ENCODE data around the gene BTG4.

GRCh38 chr11:111530091-111530490 lies 17.9 kb upstream of the BTG4 start:
- TF ChIP-seq POLR2A (IDR thresholded peaks at IDR 0.05) = no peak
- TF ChIP-seq, protein P1, sequence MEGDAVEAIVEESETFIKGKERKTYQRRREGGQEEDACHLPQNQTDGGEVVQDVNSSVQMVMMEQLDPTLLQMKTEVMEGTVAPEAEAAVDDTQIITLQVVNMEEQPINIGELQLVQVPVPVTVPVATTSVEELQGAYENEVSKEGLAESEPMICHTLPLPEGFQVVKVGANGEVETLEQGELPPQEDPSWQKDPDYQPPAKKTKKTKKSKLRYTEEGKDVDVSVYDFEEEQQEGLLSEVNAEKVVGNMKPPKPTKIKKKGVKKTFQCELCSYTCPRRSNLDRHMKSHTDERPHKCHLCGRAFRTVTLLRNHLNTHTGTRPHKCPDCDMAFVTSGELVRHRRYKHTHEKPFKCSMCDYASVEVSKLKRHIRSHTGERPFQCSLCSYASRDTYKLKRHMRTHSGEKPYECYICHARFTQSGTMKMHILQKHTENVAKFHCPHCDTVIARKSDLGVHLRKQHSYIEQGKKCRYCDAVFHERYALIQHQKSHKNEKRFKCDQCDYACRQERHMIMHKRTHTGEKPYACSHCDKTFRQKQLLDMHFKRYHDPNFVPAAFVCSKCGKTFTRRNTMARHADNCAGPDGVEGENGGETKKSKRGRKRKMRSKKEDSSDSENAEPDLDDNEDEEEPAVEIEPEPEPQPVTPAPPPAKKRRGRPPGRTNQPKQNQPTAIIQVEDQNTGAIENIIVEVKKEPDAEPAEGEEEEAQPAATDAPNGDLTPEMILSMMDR (IDR thresholded peaks at IDR 0.05) = no peak
